Measurements from ENCODE around the gene SLC1A5. TPM values are rescaled to one million over a fixed set of nuclear protein-coding genes. Genes with fewer than 3 reads are reported as not detected.

Gene SLC1A5
- total RNA-seq, 6 experiments from 2014 or later: 1.8 to 8.0 (median 4.4) TPM

DNA sequence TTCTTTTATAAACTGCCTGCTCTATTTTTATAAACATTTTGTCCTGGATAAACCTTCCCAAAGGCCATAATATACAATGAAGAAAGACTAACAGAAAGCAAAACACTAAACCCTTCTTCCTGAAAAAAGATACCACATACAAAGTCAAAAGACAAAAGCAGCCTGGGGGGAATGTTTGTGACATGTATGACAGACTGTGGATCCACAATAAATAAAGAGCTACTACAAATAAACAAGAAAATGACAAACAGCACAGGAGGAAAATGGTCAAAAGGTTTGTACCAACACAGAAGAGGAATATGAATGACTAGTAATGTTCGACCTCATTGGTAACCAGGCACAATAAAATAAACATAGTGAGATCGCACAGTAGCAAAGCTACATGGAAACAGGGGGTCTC, 42.5 kb upstream of the SLC1A5 start:
- Histone ChIP-seq H3K9me3 (no peaks in the 10 kb centered on the region), H3K4me1 (no peaks in the 10 kb centered on the region), H3K4me3 (no peak overlapping the region), H3K27me3 (no peaks in the 10 kb centered on the region), H3K36me3 (no peaks in the 10 kb centered on the region), H3K27ac (no peak overlapping the region)
- WGBS (ENCODE audit: insufficient coverage, low coverage, low lambda C conversion rate, missing lambda C conversion rate): 86% methylated on average over 2 of the region's 2 CpGs
- intact Hi-C loops (cut with DNase I): no loop called here
- ATAC-seq: no peak
- no peak for DNase-seq
- TF ChIP-seq, protein P1, sequence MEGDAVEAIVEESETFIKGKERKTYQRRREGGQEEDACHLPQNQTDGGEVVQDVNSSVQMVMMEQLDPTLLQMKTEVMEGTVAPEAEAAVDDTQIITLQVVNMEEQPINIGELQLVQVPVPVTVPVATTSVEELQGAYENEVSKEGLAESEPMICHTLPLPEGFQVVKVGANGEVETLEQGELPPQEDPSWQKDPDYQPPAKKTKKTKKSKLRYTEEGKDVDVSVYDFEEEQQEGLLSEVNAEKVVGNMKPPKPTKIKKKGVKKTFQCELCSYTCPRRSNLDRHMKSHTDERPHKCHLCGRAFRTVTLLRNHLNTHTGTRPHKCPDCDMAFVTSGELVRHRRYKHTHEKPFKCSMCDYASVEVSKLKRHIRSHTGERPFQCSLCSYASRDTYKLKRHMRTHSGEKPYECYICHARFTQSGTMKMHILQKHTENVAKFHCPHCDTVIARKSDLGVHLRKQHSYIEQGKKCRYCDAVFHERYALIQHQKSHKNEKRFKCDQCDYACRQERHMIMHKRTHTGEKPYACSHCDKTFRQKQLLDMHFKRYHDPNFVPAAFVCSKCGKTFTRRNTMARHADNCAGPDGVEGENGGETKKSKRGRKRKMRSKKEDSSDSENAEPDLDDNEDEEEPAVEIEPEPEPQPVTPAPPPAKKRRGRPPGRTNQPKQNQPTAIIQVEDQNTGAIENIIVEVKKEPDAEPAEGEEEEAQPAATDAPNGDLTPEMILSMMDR (IDR thresholded peaks at IDR 0.05): no peak
- TF ChIP-seq POLR2A (IDR thresholded peaks at IDR 0.05): no peak

DNA sequence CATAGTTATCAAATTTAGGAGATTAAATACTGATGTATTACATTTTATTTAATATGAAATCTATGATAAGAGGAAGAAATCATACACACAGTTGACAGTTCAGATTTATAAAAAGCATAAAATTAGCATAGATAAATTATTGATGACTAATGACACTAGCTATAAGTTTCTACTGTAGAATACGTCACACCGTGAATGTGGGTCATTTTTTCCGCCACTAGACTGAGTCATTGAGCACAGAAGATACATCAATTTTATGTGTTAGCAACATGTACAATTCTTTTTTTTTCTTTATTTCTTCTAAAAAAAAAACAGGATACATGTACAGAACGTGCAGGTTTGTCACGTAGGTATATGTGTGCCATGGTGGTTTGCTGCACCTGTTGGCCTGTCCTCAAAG, 40.1 kb upstream of the SLC1A5 start:
- Histone ChIP-seq H3K27ac (no peak overlapping the region), H3K9me3 (no peaks in the 10 kb centered on the region), H3K36me3 (no peaks in the 10 kb centered on the region), H3K4me3 (no peak overlapping the region), H3K4me1 (no peaks in the 10 kb centered on the region), H3K27me3 (no peaks in the 10 kb centered on the region)
- intact Hi-C loops (cut with DNase I): no loop called here
- TF ChIP-seq, protein P1 (IDR thresholded peaks at IDR 0.05): no peak
- TF ChIP-seq POLR2A (IDR thresholded peaks at IDR 0.05): no peak
- no peak for ATAC-seq
- DNase-seq: no peak
- 73% methylated on average over 5 of the region's 5 CpGs for WGBS (ENCODE audit: insufficient coverage, low coverage, low lambda C conversion rate, missing lambda C conversion rate)

DNA sequence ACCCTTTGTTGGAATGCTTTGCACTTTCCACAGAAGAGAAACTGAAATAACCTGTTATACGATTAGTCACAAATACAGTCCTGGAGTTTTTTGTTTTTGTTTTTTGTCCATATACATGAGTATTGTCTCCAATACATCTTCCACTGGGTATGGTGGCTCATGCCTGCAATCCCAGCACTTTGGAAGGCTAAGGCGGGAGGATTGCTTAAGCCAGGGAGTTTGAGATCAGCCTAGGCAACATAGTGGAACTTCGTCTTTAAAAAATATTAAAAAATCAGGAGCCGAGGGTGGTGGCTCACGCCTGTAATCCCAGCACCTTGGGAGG, 37.3 kb upstream of the SLC1A5 start:
- Histone ChIP-seq H3K27ac (no peak overlapping the region), H3K4me1 (no peaks in the 10 kb centered on the region), H3K36me3 (no peaks in the 10 kb centered on the region), H3K9me3 (no peaks in the 10 kb centered on the region), H3K4me3 (no peak overlapping the region), H3K27me3 (no peaks in the 10 kb centered on the region)
- 80% methylated on average over 5 of the region's 5 CpGs for WGBS (ENCODE audit: insufficient coverage, low coverage, low lambda C conversion rate, missing lambda C conversion rate)
- intact Hi-C loops (cut with DNase I): no loop called here
- TF ChIP-seq, protein P1 (IDR thresholded peaks at IDR 0.05): no peak
- DNase-seq: no peak
- no peak for ATAC-seq

DNA sequence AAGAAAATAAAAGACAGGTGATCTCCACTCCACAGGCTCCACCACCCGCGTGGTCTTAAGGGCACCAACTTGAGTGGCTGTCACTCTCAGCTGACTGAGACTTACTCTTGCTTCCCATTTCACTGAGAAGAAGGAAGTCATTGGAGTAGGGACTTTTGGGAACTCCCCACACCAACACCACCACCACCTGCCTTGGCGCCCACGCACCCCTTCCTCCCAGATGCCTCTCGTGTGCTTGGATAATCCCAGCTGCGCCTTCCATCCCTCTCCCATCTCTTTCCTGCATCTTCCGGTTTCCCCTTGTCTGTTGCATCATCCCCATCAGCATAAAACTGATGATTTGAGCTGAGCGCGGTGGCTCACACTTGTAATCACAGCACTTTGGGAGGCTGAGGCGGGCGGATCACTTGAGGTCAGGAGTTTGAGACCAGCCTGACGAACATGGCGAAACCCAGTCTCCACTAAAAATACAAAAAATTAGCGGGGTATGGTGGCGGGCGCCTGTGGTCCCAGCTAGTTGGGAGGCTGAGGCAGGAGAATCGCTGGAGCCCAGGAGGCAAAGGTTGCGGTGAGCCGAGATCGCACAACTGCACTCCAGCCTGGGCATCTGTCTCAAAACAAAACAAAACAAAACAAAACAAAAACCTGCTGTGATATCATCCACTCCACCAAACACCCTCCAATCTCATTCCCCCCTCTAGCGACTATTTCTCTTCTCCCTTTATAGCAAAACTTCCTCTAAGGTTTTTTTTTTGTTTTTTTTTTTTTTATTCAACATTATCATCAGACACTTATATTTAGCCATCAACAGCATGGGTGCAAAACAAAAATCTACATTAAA, 36.7 kb upstream of the SLC1A5 start:
- H3K4me3 ChIP-seq: no peak overlapping the region
- intact Hi-C loops (cut with DNase I): no loop called here
- H3K9me3 ChIP-seq: no peaks in the 10 kb centered on the region
- no peaks in the 10 kb centered on the region for H3K27me3 ChIP-seq
- ATAC-seq (peak; percentile 42 to 67 (median 62)), DNase-seq (no peak)
- no peaks in the 10 kb centered on the region for H3K36me3 ChIP-seq
- H3K27ac ChIP-seq: no peak overlapping the region
- no peak for TF ChIP-seq POLR2A (IDR thresholded peaks at IDR 0.05)
- TF ChIP-seq, protein P1 (IDR thresholded peaks at IDR 0.05): no peak
- 69% methylated on average over 18 of the region's 21 CpGs for WGBS (ENCODE audit: insufficient coverage, low coverage, low lambda C conversion rate, missing lambda C conversion rate)
- no peaks in the 10 kb centered on the region for H3K4me1 ChIP-seq
